Stimulated activated CD8-positive, alpha-beta memory T cell treated with anti-CD3 and anti-CD28 coated beads, Interleukin-7, amount 100 ng/mL, for 4 hours (primary cell): ENCODE data around the gene AP5B1.
"Not testable (repeated sequence)": the region's sequence is repeated elsewhere in the genome, so short reads cannot be mapped to it uniquely, and the experiment has no call there.

Source experiments
- DNase-seq, 2 donors: peaks; one replicate each; pipeline ENCODE4 v3.0.0-alpha.2; 2020; ENCODE audit warnings: low read depth in 2 of 2

The AP5B1 gene

DNA sequence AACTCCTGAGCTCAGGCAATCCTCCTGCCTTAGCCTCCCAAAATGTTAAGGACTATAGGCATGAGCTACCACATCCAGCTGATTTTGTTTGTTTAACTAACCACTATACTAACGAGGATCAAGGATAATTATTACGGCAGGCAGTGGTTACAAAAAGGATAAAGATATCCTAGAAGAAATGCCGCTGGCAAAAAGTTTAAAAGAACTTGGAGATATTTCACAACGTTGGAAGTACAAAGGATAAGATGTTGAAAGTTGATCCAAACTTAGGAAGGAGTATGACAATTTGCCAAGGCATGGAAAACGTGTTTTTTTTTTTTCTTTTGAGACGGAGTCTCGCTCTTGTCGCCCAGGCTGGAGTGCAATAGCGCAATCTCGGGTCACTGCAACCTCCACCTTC, 13.4 kb downstream of the AP5B1 start:
- DNase-seq = no peak

DNA sequence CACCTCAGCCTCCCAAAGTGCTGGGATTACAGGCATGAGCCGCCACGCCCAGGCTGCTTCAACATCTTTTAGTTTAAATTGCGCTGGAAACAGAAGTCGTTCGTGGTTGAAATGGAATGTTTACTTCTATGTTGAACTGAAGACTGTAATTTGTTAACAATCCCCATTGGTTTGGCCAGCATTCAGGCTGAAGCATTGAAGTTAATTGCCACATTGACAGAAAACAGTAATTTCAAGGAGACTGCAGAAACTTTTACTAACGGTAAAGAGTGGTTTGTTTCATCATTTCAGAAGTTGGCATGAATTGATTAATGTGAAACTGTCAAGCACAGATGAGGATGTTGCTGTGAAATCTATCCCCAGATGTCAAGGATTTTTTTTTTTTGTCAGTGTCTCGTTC, 14.2 kb downstream of the AP5B1 start:
- no peak for DNase-seq

DNA sequence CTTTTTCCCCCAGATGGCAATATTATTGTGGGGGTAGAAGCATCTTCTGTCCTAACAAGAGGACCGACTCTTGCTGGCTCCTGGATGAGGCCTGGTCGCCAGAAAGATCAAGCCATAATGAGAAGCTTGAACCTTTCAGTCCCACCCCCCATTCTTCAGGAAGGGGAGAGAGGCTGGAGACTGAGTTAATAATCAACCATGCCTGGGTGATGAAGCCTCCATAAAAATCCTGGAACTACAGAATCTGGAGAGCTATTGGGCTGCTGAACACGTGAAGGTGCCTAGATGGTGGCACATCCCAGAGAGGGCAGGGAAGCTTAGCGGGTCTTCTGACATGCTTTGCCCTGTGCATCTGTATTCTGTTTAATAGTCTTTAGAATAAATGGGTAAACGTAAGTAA, 16.3 kb downstream of the AP5B1 start:
- no peak for DNase-seq

DNA sequence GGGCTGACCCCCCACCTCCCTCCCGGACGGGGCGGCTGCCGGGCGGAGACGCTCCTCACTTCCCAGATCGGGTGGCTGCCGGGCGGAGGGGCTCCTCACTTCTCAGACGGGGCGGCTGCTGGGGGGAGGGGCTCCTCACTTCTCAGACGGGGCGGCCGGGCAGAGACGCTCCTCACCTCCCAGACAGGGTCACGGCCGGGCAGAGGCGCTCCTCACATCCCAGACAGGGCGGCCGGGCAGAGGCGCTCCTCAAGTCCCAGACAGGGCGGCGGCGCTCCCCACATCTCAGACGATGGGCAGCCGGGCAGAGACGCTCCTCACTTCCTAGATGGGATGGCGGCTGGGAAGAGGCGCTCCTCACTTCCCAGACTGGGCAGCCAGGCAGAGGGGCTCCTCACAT, 18.0 kb downstream of the AP5B1 start:
- DNase-seq = not testable (repeated sequence)

DNA sequence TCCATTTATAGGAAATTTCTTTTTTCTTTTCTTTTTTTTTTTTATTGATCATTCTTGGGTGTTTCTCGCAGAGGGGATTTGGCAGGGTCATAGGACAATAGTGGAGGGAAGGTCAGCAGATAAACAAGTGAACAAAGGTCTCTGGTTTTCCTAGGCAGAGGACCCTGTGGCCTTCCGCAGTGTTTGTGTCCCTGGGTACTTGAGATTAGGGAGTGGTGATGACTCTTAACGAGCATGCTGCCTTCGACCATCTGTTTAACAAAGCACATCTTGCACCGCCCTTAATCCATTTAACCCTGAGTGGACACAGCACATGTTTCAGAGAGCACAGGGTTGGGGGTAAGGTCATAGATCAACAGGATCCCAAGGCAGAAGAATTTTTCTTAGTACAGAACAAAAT, 18.6 kb downstream of the AP5B1 start:
- not testable (repeated sequence) for DNase-seq

DNA sequence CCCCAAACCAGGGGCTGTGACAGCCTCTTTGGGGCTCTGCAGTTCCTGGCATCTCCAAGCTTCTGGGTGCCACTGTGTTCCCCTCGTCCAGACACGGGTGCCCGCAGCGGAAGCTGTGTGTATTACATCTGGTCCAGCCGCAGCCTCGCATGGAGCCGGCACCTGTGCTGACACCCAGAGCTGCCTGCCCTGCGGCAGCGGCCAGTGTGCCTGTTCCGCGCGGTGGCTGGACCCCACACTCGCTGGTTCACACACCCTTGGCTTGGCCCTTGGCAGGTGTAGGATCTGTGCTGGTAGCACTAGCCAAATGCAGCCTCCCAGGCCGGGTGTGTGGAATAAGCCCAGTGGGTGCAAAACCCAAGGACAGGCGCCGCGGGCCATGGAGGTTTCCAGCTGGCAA, 35.7 kb downstream of the AP5B1 start:
- no peak for DNase-seq

DNA sequence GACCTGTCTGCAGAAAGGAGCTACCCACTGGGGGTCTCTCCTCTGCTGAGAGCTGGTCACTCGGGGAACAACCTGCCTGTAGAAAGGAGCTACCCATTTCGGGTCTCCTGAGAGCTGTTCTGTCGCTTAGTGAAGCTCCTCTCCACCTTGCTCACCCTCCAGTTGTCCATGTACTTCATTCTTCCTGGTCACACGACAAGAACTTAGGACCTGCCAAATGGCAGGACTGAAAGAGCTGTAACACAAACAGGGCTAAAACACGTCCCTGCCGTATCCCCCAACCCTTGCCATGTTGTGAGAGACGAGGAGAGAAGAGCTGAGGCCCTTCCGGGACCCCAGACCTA, 36.1 kb downstream of the AP5B1 start:
- DNase-seq = no peak

DNA sequence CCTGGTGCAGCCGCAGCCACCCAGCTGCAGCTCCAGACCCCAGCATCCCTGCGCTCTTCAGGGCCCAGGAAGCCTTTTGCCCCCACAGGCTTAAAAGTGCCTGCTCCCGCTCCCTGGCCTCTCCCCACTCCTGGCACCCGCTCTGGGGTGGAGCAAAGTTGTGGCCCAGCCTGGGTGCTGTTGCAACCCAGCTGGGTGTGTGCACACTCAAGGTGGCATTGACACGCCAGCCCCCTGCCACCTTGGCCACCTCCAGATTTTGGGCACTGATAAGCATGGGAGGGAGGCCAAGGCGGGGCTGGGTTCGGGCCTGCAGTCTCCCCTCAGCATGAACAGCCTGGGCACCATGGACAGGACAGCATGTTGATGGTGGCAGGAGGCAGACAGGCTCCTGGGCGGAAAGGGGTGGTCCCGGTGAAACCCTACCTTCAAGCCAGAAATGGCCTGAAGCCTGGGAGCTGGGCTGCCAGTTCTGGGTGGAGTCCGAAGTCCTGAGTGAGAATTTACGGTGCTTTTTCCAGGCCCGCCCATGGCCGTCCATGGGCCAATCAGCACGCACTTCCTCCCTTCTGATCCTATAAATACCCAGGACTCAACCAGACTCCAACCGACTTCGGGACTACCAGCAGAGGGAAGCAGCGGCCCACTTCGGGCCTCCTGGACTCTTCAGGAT, 36.6 kb downstream of the AP5B1 start:
- no peak for DNase-seq

DNA sequence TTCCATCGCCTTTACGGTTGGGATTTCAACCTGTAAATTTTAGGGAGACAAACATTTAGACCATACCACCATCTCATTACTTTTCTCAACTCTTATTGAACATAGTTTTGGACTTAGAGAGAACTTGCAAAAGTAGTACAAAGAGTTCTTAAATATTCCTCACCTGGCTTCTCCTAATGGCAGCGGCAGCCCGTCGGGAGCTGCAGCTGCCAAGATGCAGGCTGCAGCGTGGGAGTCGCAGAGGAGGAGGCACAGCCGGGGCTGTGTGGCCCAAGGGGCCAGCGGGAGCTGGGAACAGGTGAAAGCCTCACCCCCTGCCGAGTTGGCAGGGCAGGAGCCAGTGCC, 37.1 kb downstream of the AP5B1 start:
- DNase-seq = no peak

DNA sequence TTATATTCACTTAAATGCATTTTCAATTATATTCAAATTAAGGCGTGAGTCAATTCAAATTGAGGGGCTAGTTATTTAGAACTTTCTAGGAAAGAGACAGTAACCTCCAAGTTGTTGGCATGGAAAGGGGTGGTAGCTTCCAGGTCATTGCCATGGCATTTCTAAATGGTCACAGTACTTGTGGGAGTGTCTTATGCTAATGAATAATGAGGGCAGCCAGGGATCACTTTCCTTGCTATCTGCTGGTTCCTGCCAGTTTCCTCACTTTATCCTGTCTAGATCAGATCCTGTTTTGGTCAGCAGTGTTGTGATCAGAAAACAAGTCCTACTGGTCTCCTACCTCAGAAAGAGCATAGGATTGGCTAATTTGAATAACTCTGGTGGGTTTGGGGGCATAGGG, 38.4 kb downstream of the AP5B1 start:
- no peak for DNase-seq

DNA sequence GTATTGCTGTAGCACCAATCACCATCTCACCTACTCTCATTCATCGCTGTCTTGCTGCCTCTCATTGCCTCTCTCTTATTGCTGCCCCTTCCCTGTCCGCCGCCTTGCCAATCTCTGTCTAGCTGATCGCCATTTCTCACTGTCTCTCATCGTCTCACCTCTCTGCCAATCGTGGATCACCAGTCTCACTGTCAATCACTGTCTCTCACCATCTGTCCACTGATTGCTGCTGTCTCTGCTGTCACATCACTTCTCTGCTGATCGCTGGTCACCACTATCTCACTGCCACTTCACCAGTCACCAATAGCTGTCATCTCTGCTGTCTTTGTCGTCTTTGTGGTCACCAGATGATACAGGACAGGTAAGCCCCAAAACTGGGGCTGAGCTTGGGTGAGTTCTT, 39.6 kb downstream of the AP5B1 start:
- DNase-seq = no peak

DNA sequence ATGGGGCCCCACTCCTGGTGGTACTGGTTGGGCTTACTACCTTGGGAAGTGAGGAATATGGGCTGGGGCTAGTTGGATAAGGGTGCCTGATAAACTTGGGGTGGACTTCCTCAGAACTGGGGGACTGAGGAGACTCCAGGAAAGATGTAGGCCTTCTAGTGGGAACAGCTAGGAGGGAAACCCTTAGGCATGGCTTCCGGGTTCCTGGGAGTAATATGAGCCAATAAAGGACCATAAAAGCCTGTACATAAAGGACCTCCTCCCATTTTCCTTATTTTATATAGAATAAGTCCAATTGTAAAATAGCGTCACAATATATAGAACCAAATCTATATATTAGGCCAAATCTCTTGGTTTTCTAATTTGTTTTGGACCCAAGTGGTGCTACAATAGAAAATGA, 41.8 kb downstream of the AP5B1 start:
- DNase-seq = no peak

DNA sequence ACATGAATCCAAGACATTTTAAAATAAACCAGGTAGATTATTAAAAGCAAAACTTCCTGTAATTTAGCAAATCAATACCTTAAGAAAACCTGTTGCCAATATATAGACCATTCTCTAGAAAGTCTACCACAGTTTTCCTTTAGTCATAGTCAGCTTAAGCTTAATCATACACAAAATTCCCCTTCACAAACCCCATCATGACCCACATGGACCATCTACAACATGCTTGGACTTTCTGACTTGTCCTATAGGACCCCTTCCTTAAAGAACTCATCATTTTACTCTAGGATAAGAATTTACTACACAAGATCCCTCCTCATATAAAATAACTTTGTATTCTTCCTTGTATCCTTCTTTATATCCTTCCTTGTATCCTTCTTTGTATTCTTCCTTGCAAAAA, 44.0 kb downstream of the AP5B1 start:
- no peak for DNase-seq

DNA sequence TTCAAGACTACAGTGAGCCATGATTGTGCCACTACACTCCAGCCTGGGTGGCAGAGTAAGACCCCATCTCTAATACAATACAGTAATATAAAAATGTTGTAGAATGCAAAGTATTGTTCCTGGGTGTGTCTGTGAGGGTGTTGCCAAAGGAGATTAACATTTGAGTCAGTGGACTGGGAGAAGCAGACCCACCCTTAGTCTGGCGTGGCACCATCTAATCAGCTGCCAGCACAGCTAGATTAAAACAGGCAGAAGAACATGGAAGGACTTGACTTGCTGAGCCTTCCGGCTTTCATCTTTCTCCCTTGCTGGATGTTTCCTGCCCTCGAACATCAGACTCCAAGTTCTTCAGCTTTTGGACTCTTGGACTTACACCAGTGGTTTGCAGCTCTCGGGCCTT, 45.7 kb downstream of the AP5B1 start:
- DNase-seq = not testable (repeated sequence)

DNA sequence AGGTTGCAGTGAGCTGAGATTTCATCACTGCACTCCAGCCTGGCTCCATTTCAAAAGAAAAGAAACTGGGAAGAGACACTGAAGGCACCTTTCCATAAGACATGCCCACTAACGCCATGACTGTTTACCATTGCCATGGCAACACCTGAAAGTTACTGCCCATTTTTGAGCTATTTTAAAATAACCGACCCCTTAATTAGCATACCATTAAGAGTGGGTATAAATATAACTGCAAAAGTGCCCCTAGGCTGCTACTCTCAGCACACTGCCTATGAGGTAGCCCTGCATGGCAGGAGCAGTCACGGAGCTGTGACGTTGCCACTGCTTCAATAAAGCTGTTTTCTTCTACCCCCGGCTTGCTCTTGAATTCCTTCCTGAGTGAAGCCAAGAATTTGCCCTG, 50.3 kb downstream of the AP5B1 start:
- DNase-seq = no peak

DNA sequence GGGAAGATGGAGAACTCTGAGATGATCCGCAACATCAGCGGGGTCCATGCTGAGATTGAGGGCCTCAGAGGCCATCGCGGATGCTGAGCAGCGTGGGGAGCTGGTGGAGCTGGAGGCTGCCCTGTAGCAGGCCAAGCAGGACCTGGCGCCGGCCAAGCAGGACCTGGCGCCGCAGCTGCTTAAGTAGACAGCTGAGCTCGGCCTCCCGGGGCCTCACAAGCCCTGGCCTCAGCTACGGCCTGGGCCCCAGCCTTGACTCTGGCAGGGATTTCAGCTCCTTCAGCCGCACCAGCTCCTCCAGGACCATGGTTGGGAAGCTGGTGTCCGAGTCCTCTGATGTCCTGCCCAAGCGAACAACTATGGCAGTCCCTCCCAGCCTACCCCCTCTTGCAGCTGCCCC, 52.9 kb downstream of the AP5B1 start:
- DNase-seq = no peak

DNA sequence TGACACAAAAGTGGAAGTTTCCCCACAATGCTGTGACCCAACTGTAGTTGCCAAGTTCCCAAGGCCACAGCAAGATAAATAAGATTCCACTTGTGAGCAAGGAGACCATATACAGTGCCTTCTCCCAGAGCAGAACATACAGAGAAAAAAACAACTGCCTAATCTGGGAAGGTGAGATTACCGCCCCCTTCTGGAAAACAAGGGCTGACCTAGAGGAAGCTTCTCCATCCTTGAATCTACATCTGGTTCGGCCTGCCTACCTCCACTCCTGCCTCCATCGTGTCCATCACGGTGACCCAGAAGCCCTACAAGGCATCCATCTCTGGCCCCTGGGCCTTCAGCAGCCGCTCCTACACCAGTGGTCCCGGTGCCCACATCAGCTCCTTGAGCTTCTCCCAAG, 54.1 kb downstream of the AP5B1 start:
- no peak for DNase-seq
